ENCODE data around the gene CD320.

Gene CD320

GRCh38 chr19:8254286-8255001, 53.7 kb downstream of the CD320 start:
- TF ChIP-seq, protein P1, sequence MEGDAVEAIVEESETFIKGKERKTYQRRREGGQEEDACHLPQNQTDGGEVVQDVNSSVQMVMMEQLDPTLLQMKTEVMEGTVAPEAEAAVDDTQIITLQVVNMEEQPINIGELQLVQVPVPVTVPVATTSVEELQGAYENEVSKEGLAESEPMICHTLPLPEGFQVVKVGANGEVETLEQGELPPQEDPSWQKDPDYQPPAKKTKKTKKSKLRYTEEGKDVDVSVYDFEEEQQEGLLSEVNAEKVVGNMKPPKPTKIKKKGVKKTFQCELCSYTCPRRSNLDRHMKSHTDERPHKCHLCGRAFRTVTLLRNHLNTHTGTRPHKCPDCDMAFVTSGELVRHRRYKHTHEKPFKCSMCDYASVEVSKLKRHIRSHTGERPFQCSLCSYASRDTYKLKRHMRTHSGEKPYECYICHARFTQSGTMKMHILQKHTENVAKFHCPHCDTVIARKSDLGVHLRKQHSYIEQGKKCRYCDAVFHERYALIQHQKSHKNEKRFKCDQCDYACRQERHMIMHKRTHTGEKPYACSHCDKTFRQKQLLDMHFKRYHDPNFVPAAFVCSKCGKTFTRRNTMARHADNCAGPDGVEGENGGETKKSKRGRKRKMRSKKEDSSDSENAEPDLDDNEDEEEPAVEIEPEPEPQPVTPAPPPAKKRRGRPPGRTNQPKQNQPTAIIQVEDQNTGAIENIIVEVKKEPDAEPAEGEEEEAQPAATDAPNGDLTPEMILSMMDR (IDR thresholded peaks at IDR 0.05; ENCODE audit: insufficient read depth, low read length, poor library complexity, severe bottlenecking) = no peak
- no peak for TF ChIP-seq EZH2phosphoT487 (conservative IDR thresholded peaks at IDR 0.05; ENCODE audit: low read length)
- H4K20me1 ChIP-seq (ENCODE audit: low read depth, low read length) = no peaks in the 10 kb centered on the region
- H3K36me3 ChIP-seq (ENCODE audit: low read length) = no peaks in the 10 kb centered on the region
- H3K27me3 ChIP-seq (ENCODE audit: low read length) = no peaks in the 10 kb centered on the region
- no peaks in the 10 kb centered on the region for H3K79me2 ChIP-seq (ENCODE audit: insufficient read depth, low read length)
- H3K9me2 ChIP-seq (replicated peaks; ENCODE audit: insufficient read depth, low read length) = no peaks in the 10 kb centered on the region
- H3K4me3 ChIP-seq (ENCODE audit: insufficient read depth, low read length, poor library complexity, severe bottlenecking) = no peak overlapping the region
- no peaks in the 10 kb centered on the region for H3F3A ChIP-seq (ENCODE audit: insufficient read depth)
- H2AFZ ChIP-seq (ENCODE audit: low read depth, low read length, severe bottlenecking) = no peak overlapping the region
- H3K9ac ChIP-seq (ENCODE audit: low read length) = no peak overlapping the region
- H3K9me3 ChIP-seq (ENCODE audit: insufficient read depth, low read length) = no peaks in the 10 kb centered on the region
- H3K27ac ChIP-seq (ENCODE audit: low read depth, low read length) = no peak overlapping the region
- no peak overlapping the region for H3K4me2 ChIP-seq (ENCODE audit: low read depth, low read length, poor library complexity, severe bottlenecking)

DNA sequence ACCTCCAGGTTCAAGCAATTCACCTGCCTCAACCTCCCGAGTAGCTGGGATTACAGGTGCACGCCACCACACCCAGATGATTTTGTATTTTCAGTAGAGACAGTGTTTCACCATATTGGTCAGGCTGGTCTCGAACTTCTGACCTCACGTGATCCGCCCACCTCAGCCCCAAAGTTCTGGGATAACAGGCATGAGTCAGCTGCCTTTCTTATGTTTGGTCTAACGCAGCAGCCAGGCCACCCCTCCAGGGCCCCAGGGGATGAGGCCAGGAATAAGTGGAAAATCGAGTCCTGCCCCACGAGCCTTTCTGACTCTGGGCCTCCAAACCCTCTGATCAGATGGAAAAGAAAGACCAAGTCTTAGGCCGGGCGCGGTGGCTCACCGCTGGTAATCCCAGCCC, 54.5 kb downstream of the CD320 start:
- Histone ChIP-seq H3K9me3 (ENCODE audit: insufficient read depth, low read length) (no peaks in the 10 kb centered on the region), H3K79me2 (ENCODE audit: insufficient read depth, low read length) (no peaks in the 10 kb centered on the region), H3K4me3 (ENCODE audit: insufficient read depth, low read length, poor library complexity, severe bottlenecking) (no peak overlapping the region), H3F3A (ENCODE audit: insufficient read depth) (no peaks in the 10 kb centered on the region), H3K4me2 (ENCODE audit: low read depth, low read length, poor library complexity, severe bottlenecking) (no peak overlapping the region), H4K20me1 (ENCODE audit: low read depth, low read length) (no peaks in the 10 kb centered on the region), H2AFZ (ENCODE audit: low read depth, low read length, severe bottlenecking) (no peak overlapping the region), H3K9ac (ENCODE audit: low read length) (no peak overlapping the region), H3K9me2 (replicated peaks; ENCODE audit: insufficient read depth, low read length) (no peaks in the 10 kb centered on the region), H3K27me3 (ENCODE audit: low read length) (no peaks in the 10 kb centered on the region), H3K36me3 (ENCODE audit: low read length) (no peaks in the 10 kb centered on the region), H3K27ac (ENCODE audit: low read depth, low read length) (no peak overlapping the region)
- TF ChIP-seq EZH2phosphoT487 (conservative IDR thresholded peaks at IDR 0.05; ENCODE audit: low read length) = no peak
- TF ChIP-seq, protein P1 (IDR thresholded peaks at IDR 0.05; ENCODE audit: insufficient read depth, low read length, poor library complexity, severe bottlenecking) = no peak

DNA sequence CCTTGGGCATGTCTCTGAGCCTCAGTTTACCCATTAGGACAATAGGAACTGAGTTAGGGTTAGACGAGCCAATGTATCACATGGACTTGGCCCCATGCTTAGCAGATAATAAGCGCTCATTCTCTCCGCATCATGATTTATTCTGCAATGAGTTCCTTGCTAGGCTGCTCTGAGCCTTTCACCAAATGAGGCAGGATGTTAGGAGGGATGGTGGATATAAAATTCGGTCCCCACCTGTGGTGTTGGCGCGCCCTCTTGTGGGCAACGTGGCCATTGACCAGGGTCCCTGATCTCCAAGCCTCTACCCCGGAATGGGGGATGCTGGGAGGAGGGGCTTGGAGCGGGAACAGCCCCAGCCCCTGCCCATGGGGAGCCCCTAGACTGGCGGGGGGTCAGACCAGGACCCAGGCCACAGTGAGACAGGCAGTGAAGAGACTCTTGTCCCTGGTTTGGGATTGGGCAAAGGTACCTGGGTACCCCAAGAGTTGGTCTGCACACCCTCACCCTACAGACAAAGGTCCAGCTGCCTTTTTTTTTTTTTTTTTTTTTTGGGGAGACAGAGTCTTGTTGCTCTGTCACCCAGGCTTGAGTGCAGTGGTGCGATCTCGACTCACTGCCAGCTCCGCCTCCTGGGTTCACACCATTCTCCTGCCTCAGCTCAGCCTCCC, 55.1 kb downstream of the CD320 start:
- Histone ChIP-seq H3K9ac (ENCODE audit: low read length) (no peak overlapping the region), H3F3A (ENCODE audit: insufficient read depth) (no peaks in the 10 kb centered on the region), H3K36me3 (ENCODE audit: low read length) (no peaks in the 10 kb centered on the region), H3K79me2 (ENCODE audit: insufficient read depth, low read length) (no peaks in the 10 kb centered on the region), H3K9me3 (ENCODE audit: insufficient read depth, low read length) (no peaks in the 10 kb centered on the region), H3K27ac (ENCODE audit: low read depth, low read length) (no peak overlapping the region), H3K9me2 (replicated peaks; ENCODE audit: insufficient read depth, low read length) (no peaks in the 10 kb centered on the region), H2AFZ (ENCODE audit: low read depth, low read length, severe bottlenecking) (no peak overlapping the region), H3K27me3 (ENCODE audit: low read length) (no peaks in the 10 kb centered on the region), H3K4me2 (ENCODE audit: low read depth, low read length, poor library complexity, severe bottlenecking) (no peak overlapping the region), H4K20me1 (ENCODE audit: low read depth, low read length) (no peaks in the 10 kb centered on the region), H3K4me3 (ENCODE audit: insufficient read depth, low read length, poor library complexity, severe bottlenecking) (no peak overlapping the region)
- no peak for TF ChIP-seq EZH2phosphoT487 (conservative IDR thresholded peaks at IDR 0.05; ENCODE audit: low read length)
- TF ChIP-seq, protein P1 (IDR thresholded peaks at IDR 0.05; ENCODE audit: insufficient read depth, low read length, poor library complexity, severe bottlenecking) = peak; percentile 89
